Measurements from ENCODE around the gene SETD5.

DNA sequence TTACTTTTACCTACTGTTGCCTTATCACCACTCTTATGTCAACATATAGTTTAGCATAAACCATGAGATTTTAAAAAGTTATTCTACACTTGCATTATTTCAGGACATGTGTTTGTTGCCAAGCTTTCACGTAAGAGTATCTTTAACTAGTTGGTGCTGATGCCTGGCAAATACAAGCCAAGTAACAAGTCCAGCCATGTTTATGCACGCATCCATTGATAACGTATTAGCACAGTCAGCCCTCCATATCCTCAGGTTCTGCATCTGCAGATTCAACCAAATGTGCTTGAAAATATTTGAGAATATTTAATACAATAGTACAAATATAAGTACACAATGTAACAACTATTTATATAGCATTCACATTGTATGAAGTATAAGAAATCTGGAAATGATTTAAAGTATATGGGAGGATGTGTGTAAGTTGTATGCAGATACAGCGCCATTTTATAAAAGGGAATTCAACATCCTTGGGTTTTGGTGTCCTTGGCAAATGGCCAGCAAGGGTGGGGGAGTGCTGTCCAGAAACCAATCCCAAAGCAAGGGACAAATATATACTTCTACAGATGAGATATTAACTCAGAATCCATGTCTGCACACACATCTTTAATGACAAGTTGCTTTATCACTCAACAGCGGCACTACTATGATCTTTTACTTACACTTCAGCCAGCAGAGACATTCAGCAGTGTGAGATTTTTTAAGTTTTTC, 8.7 kb upstream of the SETD5 start:
- no peak for TF ChIP-seq POLR2A (IDR thresholded peaks at IDR 0.05)
- TF ChIP-seq, protein P1, sequence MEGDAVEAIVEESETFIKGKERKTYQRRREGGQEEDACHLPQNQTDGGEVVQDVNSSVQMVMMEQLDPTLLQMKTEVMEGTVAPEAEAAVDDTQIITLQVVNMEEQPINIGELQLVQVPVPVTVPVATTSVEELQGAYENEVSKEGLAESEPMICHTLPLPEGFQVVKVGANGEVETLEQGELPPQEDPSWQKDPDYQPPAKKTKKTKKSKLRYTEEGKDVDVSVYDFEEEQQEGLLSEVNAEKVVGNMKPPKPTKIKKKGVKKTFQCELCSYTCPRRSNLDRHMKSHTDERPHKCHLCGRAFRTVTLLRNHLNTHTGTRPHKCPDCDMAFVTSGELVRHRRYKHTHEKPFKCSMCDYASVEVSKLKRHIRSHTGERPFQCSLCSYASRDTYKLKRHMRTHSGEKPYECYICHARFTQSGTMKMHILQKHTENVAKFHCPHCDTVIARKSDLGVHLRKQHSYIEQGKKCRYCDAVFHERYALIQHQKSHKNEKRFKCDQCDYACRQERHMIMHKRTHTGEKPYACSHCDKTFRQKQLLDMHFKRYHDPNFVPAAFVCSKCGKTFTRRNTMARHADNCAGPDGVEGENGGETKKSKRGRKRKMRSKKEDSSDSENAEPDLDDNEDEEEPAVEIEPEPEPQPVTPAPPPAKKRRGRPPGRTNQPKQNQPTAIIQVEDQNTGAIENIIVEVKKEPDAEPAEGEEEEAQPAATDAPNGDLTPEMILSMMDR (IDR thresholded peaks at IDR 0.05), result no peak

Measured in Peyer's patch (tissue), 4 donors.